A549 (cell line): Measurements from ENCODE around the gene SP1. TPM values are rescaled to one million over a fixed set of nuclear protein-coding genes. Genes with fewer than 3 reads are reported as not detected.
"Not testable (repeated sequence)": the region's sequence is repeated elsewhere in the genome, so short reads cannot be mapped to it uniquely, and the experiment has no call there.

Experiments
- ATAC-seq, 2 experiments: fragments of 200-7000 bp in 1 of 2; fragments of >200 bp in 1 of 2; cut with Nextera tagmentation in 1 of 2; cut with Tn5 transposase in 1 of 2; 3 replicates each; pipeline versions ENCODE4 v1.8.0 to v1.9.1; 2018 to 2020; ENCODE audit warnings: mild to moderate bottlenecking in 1 of 2, moderate library complexity in 1 of 2
- CTCF ChIA-PET: fragments of 300-600 bp; sonication (Branson Sonifier 250); formaldehyde crosslinking; extraction: SDS; loops from one replicate; lab custom pipeline; 2021; ENCODE audit warnings: antibody characterized with exemption, inconsistent platforms; lab: Yijun Ruan, JAX
- POLR2A ChIA-PET: fragments of 350-600 bp; formaldehyde crosslinking; extraction: SDS; loops from one replicate; lab custom pipeline; 2021; ENCODE audit warnings: antibody characterized with exemption, inconsistent platforms; lab: Yijun Ruan, JAX
- DNase-seq, 2 experiments: peaks; one replicate each; pipeline versions ENCODE4 v3.0.0 to v3.0.0-alpha.2; 2011 to 2016; ENCODE audit warnings: low read depth in 1 of 2, low spot score in 1 of 2
- FAIRE-seq: peaks from 2 replicates; lab custom pipeline; 2011; peaks lifted over from hg19 to GRCh38; lab: Jason Lieb, UNC
- H3K27ac ChIP-seq, 2 experiments: fragments of >200 bp; sonication (Bioruptor Twin); formaldehyde crosslinking; 3 replicates each; pipeline ENCODE4 v1.5.1; 2016 to 2017
- H3K4me1 ChIP-seq: fragments of >200 bp; sonication (Bioruptor Twin); formaldehyde crosslinking; 3 replicates; pipeline ENCODE4 v1.6.1; 2016
- H3K4me2 ChIP-seq: fragments of >200 bp; sonication (Bioruptor Twin); formaldehyde crosslinking; 3 replicates; pipeline ENCODE4 v1.6.1; 2016
- H3K4me3 ChIP-seq: fragments of >200 bp; sonication (Bioruptor Twin); formaldehyde crosslinking; 3 replicates; pipeline ENCODE4 v1.5.1; 2016
- H3K9me3 ChIP-seq: fragments of >200 bp; sonication (Bioruptor Twin); formaldehyde crosslinking; 3 replicates; pipeline ENCODE4 v1.6.1; 2016
- CBX8 ChIP-seq: fragments of 200-600 bp; sonication (generic); IDR thresholded peaks from 2 replicates; pipeline ENCODE4 v1.6.1; 2016
- CHD2 ChIP-seq: fragments of 150-350 bp; IDR thresholded peaks from 2 replicates; pipeline ENCODE4 v1.6.1; 2014; ENCODE audit warnings: low read length; ENCODE audit not compliant: partially characterized antibody
- HOXA7 ChIP-seq: fragments of 250-450 bp; sonication (Bioruptor Pico); IDR thresholded peaks from 2 replicates; pipeline ENCODE4 v1.5.0; 2020; ENCODE audit warnings: mild to moderate bottlenecking, moderate library complexity
- HOXB13 ChIP-seq: fragments of 250-450 bp; sonication (Bioruptor Pico); IDR thresholded peaks from 2 replicates; pipeline ENCODE4 v1.5.0; 2020; ENCODE audit warnings: low read depth, mild to moderate bottlenecking, moderate library complexity
- HOXB5 ChIP-seq: fragments of 250-450 bp; sonication (Bioruptor Pico); IDR thresholded peaks from 2 replicates; pipeline ENCODE4 v1.5.0; 2020; ENCODE audit warnings: mild to moderate bottlenecking, moderate library complexity
- JUN ChIP-seq, 2 experiments: fragments of >200 bp; sonication (Bioruptor Twin); formaldehyde crosslinking; IDR thresholded peaks; 2 replicates in 1 of 2; 3 replicates in 1 of 2; pipeline ENCODE4 v1.6.1; 2016 to 2017
- KDM1A ChIP-seq: fragments of 200-600 bp; sonication (generic); IDR thresholded peaks from 2 replicates; pipeline ENCODE4 v1.6.1; 2016; ENCODE audit warnings: low read depth, mild to moderate bottlenecking
- MAFK ChIP-seq: fragments of 450-650 bp; IDR thresholded peaks from 2 replicates; pipeline ENCODE4 v1.6.1; 2014; ENCODE audit not compliant: partially characterized antibody
- MAZ ChIP-seq: fragments of 150-350 bp; IDR thresholded peaks from 2 replicates; pipeline ENCODE4 v1.6.1; 2014; ENCODE audit warnings: antibody characterized with exemption, low read depth, low read length, borderline replicate concordance
- MYC ChIP-seq: IDR thresholded peaks from 2 replicates; pipeline ENCODE4 v1.6.1; 2012; ENCODE audit warnings: mild to moderate bottlenecking, inconsistent platforms, low read length, improper control_type of control experiment, borderline replicate concordance
- PHF8 ChIP-seq: fragments of 200-600 bp; sonication (generic); IDR thresholded peaks from 2 replicates; pipeline ENCODE4 v1.6.1; 2016; ENCODE audit warnings: low read depth, mild to moderate bottlenecking, antibody characterized with exemption, moderate library complexity, borderline replicate concordance
- POLR2A ChIP-seq: IDR thresholded peaks from 2 replicates; pipeline ENCODE4 v1.6.1; 2012; ENCODE audit warnings: mild to moderate bottlenecking, low read length
- RCOR1 ChIP-seq: fragments of 150-350 bp; IDR thresholded peaks from 2 replicates; pipeline ENCODE4 v1.6.1; 2014; ENCODE audit warnings: antibody characterized with exemption, low read length, low read depth
- RFX5 ChIP-seq: fragments of 450-650 bp; IDR thresholded peaks from 2 replicates; pipeline ENCODE4 v1.7.1; 2014; ENCODE audit warnings: antibody characterized with exemption, mild to moderate bottlenecking, moderate library complexity
- ZC3H11A ChIP-seq: fragments of 450-650 bp; IDR thresholded peaks from 2 replicates; pipeline ENCODE4 v1.6.1; 2014; ENCODE audit warnings: antibody characterized with exemption, mild to moderate bottlenecking
- WGBS: methylation state at CpG from one replicate; pipeline ENCODE4 v1.1.6; 2017; ENCODE audit errors: missing lambda C conversion rate; 5-methylcytosine and 5-hydroxymethylcytosine counted together
- polyA plus RNA-seq, 4 experiments: library from polyadenylated mRNA; depleted of rRNA in 3 of 4; stranded (reverse); fragments of >200 nt; fragmentation: RNase III in 1 of 4; extraction: RNeasy Plus Mini Kit Qiagen cat#74134 plus additional on column Dnase treatment in 1 of 4; gene quantifications; 2 replicates in 3 of 4; 3 replicates in 1 of 4; pipeline ENCODE4 v1.2.3, GENCODE V29; 2011 to 2017
- TF ChIP-seq, protein P1 (sequence below): fragments of >200 bp; sonication (Bioruptor Twin); formaldehyde crosslinking; IDR thresholded peaks from 3 replicates; pipeline ENCODE4 v1.5.1; 2016
- TF ChIP-seq, protein P2 (sequence below): IDR thresholded peaks from 2 replicates; pipeline ENCODE4 v1.6.1; 2012
- TF ChIP-seq, protein P3 (sequence below): fragments of 450-650 bp; IDR thresholded peaks from 2 replicates; pipeline ENCODE4 v1.6.1; 2014; ENCODE audit warnings: antibody characterized with exemption
- TF ChIP-seq, protein P4 (sequence below): fragments of 150-350 bp; IDR thresholded peaks from 2 replicates; pipeline ENCODE4 v1.6.1; 2014; ENCODE audit warnings: low read depth, mild to moderate bottlenecking, low read length

Gene SP1
- polyA plus RNA-seq, 2 of the 4 experiments (the other 2 are of a cell fraction): 24.2 to 53.2 TPM

DNA sequence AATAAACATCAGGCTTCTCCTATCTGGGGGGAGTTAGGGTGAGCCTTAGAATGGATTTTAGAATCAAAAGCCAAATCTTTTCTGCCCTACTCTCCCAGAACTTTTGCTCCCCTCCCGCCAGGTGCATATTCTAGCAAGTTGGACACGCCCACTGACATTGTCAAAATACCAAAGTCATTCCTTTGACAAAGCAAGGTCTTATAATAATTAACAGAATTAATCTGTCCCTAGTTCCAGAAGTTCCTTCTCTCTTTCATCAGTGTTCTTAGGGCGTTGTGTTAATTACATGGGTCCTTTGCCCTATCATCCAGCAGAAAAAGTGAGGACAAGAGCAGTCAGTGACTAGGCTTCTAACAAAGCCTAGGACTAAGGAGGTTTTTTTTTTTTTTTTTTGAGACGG, 64.0 kb downstream of the SP1 start:
- Histone ChIP-seq H3K4me3 (no peak overlapping the region), H3K4me2 (peak overlapping the region; percentile 89)
- no peak for FAIRE-seq
- WGBS: 88% methylated on average over 4 of the region's 4 CpGs
- no peak for TF ChIP-seq RCOR1
- TF ChIP-seq, protein P1, sequence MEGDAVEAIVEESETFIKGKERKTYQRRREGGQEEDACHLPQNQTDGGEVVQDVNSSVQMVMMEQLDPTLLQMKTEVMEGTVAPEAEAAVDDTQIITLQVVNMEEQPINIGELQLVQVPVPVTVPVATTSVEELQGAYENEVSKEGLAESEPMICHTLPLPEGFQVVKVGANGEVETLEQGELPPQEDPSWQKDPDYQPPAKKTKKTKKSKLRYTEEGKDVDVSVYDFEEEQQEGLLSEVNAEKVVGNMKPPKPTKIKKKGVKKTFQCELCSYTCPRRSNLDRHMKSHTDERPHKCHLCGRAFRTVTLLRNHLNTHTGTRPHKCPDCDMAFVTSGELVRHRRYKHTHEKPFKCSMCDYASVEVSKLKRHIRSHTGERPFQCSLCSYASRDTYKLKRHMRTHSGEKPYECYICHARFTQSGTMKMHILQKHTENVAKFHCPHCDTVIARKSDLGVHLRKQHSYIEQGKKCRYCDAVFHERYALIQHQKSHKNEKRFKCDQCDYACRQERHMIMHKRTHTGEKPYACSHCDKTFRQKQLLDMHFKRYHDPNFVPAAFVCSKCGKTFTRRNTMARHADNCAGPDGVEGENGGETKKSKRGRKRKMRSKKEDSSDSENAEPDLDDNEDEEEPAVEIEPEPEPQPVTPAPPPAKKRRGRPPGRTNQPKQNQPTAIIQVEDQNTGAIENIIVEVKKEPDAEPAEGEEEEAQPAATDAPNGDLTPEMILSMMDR: no peak
- TF ChIP-seq, all 56 proteins: peak for 0
- ChIA-PET POLR2A (no interaction called here), CTCF (interaction anchor here (0.7 kb wide), 1 partner anchor 57 kb away, joined by 3 read pairs; the partner anchor contains the start of gene TARBP2)
- Histone ChIP-seq H3K27ac (no peak overlapping the region), H3K9me3 (no peaks in the 10 kb centered on the region), H3K4me1 (peaks cover 26% of the 10 kb centered on the region)
- no peak for ATAC-seq
- no peak for DNase-seq

DNA sequence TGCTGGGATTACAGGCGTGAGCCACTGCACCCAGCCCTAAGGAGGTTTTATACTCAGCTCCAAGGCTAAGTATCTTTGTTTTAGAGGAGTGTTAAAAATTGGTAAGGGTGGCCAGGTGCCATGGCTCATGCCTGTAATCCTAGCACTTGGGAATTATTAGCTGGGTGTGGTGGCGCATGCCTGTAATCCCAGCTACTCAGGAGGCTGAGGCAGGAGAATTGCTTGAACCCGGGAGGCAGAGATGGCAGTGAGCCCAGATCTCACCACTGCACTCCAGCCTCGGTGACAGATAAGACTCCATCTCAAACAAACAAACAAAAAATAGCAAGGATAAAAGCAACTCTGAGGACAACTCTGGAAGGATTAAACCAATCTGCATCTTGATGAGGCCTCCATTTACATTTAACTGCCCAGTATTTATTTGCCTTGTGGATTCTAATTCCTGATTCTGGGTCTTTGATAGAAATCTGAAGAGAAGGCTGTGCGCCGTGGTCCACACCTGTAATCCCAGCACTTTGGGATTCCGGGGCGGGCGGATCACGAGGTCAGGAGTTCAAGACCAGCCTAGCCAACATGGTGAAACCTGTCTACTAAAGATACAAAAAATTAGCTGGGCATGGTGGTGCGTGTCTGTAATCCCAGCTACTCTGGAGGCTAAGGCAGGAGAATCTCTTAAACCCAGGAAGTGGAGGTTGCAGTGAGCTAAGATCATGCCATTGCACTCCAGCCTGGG, 64.8 kb downstream of the SP1 start:
- FAIRE-seq, POLR2A ChIA-PET: not testable (repeated sequence)
- CTCF ChIA-PET: interaction anchor here (0.7 to 4.6 kb wide), 4 partner anchors 24 to 63 kb away, joined by 3 to 25 read pairs (median 3); partner anchors contain the start of gene TARBP2

DNA sequence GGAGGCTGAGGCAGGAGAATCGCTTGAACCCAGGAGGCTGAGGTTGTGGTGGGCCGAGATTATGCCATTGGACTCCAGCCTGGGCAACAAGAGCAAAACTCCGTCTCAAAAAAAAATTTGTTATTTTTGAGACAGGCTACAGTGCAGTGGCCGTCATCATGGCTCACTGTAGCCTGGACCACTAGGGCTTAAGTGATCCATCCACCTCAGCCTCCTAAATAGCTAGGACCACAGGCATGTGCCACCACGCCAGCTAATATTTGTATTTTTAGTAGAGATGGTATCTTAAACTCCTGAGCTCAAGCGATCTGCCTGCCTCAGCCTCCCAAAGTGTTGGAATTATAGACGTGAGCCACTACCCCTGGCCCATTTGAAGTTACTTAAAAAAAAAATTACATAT, 71.0 kb downstream of the SP1 start:
- DNase-seq: no peak
- no peak for ATAC-seq
- ChIA-PET POLR2A (interaction anchor here (0.5 to 1.5 kb wide), 3 partner anchors 10 to 126 kb away, joined by 3 to 10 read pairs (median 7); partner anchors contain the start of gene PRR13), CTCF (interaction anchor here (0.6 to 2.7 kb wide), 10 partner anchors 9 to 136 kb away, joined by 3 to 13 read pairs (median 3); partner anchors contain the start of gene PRR13)
- FAIRE-seq: no peak
- Histone ChIP-seq H3K4me2 (peak overlapping the region; percentile 70), H3K4me3 (no peak overlapping the region), H3K4me1 (peaks cover 23% of the 10 kb centered on the region), H3K27ac (no peak overlapping the region), H3K9me3 (no peaks in the 10 kb centered on the region)
- TF ChIP-seq MYC (no peak), MAFK (no peak), CBX8 (no peak), PHF8 (no peak), HOXA7 (CRISPR knock-in tag) (no peak)
- TF ChIP-seq, protein P2, sequence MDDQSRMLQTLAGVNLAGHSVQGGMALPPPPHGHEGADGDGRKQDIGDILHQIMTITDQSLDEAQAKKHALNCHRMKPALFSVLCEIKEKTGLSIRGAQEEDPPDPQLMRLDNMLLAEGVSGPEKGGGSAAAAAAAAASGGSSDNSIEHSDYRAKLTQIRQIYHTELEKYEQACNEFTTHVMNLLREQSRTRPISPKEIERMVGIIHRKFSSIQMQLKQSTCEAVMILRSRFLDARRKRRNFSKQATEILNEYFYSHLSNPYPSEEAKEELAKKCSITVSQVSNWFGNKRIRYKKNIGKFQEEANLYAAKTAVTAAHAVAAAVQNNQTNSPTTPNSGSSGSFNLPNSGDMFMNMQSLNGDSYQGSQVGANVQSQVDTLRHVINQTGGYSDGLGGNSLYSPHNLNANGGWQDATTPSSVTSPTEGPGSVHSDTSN: no peak
- TF ChIP-seq, protein P3, sequence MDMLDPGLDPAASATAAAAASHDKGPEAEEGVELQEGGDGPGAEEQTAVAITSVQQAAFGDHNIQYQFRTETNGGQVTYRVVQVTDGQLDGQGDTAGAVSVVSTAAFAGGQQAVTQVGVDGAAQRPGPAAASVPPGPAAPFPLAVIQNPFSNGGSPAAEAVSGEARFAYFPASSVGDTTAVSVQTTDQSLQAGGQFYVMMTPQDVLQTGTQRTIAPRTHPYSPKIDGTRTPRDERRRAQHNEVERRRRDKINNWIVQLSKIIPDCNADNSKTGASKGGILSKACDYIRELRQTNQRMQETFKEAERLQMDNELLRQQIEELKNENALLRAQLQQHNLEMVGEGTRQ: no peak
- WGBS: 85% methylated on average over 7 of the region's 7 CpGs

More for the DNA sequence above, 64.8 kb downstream of the SP1 start:
- Histone ChIP-seq H3K4me2 (0 out of 3 replicates have a peak overlapping the region, but pooled peaks have one; percentile 89), H3K4me1 (peaks cover 26% of the 10 kb centered on the region)
- 88% methylated on average over 11 of the region's 11 CpGs for WGBS
- not testable (repeated sequence) for ATAC-seq, H3K27ac ChIP-seq, H3K4me3 ChIP-seq, H3K9me3 ChIP-seq, DNase-seq

DNA sequence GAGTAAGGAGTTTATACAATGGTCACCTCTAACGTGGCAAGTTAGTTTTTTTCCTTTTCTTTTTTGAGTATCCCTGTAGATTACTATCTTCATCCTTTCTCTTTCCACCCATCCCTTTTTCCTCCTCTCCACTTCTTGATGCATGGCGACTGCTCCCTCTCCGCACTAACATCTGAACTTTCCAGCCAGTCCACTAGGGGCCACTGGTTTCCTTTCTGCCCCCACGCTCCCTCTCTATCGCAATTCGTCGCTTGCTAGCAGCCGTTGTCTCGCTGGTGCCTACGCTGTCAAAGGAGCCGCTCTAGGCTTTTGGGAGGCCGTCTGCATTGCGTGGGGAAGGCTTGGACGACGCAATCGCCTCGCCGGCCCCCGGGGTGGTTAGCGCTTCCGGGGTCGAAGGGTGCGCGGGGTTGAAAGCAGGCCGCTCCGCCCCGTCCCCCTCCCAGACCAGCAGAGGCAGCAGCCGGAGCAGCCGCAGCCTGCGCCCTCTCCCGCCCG, 71.7 kb downstream of the SP1 start, which contains the start of gene PCBP2:
TSS of gene PCBP2 (plus strand) at position 442 of the 498 bp plus-strand sequence. CDS start 2,699 bp downstream, outside the sequence.
- FAIRE-seq (peak; percentile 89), DNase-seq (peak; percentile 99 to 100), ATAC-seq (peak; percentile 94 to 96)
- peak within 1 kb of the TSS; percentile 88 for H3K4me3 ChIP-seq
- peak within 1 kb of the TSS; percentile 98 to 99 for H3K27ac ChIP-seq
- H3K4me1 ChIP-seq: peaks cover 23% of the 10 kb centered on the region
- H3K4me2 ChIP-seq: peak within 1 kb of the TSS; percentile 80
- H3K9me3 ChIP-seq: no peaks in the 10 kb centered on the region
- CTCF ChIA-PET: interaction anchor here (0.6 to 2.7 kb wide), 9 partner anchors 10 to 137 kb away, joined by 3 to 13 read pairs (median 3); partner anchors contain the start of gene PRR13
- 3% methylated on average over 14 of the region's 32 CpGs for WGBS
- POLR2A ChIA-PET: interaction anchor here (1.1 to 1.5 kb wide), 2 partner anchors 11 to 127 kb away, joined by 3 to 10 read pairs; partner anchors contain the start of gene PRR13
- TF ChIP-seq, protein P1: peak; percentile 66
- TF ChIP-seq POLR2A (peak; percentile 72), ZC3H11A (no peak), MYC (peak; percentile 88), HOXB5 (CRISPR knock-in tag) (no peak), KDM1A (no peak), RFX5 (no peak; the same call in 1 of the 2 replicates), HOXB13 (no peak), MAZ (0 out of 2 replicates have a peak, but pooled peaks have one; percentile 77), JUN (IDR thresholded peaks at IDR 0.05) (peak in 1 of 2 experiments; percentile 99; a peak in 4 of 5 replicates), CHD2 (peak; percentile 45)
- TF ChIP-seq, protein P4, sequence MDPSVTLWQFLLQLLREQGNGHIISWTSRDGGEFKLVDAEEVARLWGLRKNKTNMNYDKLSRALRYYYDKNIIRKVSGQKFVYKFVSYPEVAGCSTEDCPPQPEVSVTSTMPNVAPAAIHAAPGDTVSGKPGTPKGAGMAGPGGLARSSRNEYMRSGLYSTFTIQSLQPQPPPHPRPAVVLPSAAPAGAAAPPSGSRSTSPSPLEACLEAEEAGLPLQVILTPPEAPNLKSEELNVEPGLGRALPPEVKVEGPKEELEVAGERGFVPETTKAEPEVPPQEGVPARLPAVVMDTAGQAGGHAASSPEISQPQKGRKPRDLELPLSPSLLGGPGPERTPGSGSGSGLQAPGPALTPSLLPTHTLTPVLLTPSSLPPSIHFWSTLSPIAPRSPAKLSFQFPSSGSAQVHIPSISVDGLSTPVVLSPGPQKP: no peak; the same call in 1 of the 2 replicates
